ENCODE measurements around the gene DOCK4.

The DOCK4 gene

DNA sequence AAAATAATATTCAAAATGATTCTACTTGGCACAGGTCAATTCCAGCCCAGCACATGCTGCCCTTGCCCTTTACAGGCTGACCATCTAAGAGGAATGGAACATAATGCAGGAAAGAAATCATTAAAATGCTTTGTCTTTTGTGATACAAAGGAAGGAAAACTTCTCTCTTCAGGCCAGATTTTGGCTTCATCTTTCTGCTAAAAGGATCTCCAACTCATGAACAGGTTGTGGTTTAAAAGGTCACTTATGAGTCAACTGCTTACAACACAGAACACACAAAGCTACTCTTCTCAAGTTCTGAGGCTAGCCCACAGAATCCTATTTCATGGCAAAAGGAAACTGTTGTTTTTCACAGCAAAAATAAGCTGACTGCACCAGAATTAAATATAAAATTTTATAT, 197.1 kb downstream of the DOCK4 start:
- no peak for DNase-seq (ENCODE audit: low read depth)
- TF ChIP-seq, protein P1, sequence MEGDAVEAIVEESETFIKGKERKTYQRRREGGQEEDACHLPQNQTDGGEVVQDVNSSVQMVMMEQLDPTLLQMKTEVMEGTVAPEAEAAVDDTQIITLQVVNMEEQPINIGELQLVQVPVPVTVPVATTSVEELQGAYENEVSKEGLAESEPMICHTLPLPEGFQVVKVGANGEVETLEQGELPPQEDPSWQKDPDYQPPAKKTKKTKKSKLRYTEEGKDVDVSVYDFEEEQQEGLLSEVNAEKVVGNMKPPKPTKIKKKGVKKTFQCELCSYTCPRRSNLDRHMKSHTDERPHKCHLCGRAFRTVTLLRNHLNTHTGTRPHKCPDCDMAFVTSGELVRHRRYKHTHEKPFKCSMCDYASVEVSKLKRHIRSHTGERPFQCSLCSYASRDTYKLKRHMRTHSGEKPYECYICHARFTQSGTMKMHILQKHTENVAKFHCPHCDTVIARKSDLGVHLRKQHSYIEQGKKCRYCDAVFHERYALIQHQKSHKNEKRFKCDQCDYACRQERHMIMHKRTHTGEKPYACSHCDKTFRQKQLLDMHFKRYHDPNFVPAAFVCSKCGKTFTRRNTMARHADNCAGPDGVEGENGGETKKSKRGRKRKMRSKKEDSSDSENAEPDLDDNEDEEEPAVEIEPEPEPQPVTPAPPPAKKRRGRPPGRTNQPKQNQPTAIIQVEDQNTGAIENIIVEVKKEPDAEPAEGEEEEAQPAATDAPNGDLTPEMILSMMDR (IDR thresholded peaks at IDR 0.05; ENCODE audit: low read depth, low read length, missing control alignments): no peak
- no peak overlapping the region for H3K4me3 ChIP-seq (ENCODE audit: low read depth, low read length)

DNA sequence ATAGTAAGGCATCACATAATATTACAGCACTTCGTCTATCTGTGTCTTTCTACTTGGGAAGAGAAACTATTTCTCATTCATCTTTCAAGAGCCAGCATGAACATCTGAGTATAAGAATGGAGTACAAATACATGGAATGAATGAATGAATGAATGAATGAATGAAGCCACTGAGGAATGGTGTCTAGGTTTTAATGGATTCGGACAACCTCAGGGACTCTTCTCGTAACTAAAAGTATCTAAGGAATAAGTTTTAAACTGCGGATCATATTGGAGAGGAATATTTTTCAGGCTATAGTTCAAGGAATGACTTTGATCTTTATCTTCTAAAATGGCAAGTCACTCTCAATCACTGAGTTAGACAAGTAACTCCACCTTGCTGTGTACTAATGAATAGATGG, 199.0 kb downstream of the DOCK4 start:
- H3K4me3 ChIP-seq (ENCODE audit: low read depth, low read length): no peak overlapping the region
- no peak for DNase-seq (ENCODE audit: low read depth)
- TF ChIP-seq, protein P1 (IDR thresholded peaks at IDR 0.05; ENCODE audit: low read depth, low read length, missing control alignments): no peak

DNA sequence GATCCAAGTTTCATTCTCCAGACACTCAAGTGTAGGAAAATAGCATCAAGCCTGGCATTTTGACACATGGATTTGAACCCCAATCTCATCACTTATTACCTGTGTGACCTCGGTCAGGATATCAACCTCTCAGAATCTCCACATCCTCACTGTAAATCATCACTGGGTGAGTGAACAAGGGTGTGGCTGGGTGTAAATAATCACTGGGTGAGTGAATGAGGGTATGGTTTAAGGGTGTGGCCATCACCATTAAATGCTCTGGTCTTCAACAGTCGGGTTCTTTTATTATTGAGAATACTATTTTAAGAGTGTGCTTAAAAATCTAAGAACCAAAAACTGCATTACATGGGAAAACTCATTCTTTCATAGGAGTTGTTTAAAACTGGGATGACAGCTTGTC, 200.1 kb downstream of the DOCK4 start:
- H3K4me3 ChIP-seq (ENCODE audit: low read depth, low read length): no peak overlapping the region
- DNase-seq (ENCODE audit: low read depth): no peak
- TF ChIP-seq, protein P1 (IDR thresholded peaks at IDR 0.05; ENCODE audit: low read depth, low read length, missing control alignments): no peak

DNA sequence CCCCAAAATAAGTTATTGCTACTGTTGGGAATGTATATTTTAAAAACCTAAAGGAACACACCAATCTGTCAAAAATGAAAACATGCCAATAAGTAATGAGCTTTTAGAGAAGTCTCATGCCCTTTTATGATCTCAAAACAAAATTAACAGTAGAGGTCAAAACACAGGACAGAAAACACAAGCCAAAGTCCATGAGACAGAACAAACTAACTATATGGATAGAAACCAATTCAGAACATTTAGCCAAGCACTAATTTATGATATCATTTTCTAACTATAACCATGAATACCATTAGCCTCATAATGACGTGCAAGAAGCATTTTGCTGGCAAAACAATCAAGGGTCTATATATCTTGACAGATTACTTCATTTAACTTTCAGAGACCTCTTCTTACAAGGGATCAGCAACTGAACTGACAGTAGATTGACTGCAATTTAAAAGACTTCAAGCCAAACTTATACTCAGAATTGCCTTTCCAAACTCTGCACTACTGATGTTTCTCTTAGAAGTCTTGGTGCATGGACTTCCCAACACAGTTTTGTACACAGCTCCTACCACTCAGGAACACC, 200.9 kb downstream of the DOCK4 start:
- no peak for DNase-seq (ENCODE audit: low read depth)
- TF ChIP-seq, protein P1 (IDR thresholded peaks at IDR 0.05; ENCODE audit: low read depth, low read length, missing control alignments): no peak
- H3K4me3 ChIP-seq (ENCODE audit: low read depth, low read length): no peak overlapping the region

DNA sequence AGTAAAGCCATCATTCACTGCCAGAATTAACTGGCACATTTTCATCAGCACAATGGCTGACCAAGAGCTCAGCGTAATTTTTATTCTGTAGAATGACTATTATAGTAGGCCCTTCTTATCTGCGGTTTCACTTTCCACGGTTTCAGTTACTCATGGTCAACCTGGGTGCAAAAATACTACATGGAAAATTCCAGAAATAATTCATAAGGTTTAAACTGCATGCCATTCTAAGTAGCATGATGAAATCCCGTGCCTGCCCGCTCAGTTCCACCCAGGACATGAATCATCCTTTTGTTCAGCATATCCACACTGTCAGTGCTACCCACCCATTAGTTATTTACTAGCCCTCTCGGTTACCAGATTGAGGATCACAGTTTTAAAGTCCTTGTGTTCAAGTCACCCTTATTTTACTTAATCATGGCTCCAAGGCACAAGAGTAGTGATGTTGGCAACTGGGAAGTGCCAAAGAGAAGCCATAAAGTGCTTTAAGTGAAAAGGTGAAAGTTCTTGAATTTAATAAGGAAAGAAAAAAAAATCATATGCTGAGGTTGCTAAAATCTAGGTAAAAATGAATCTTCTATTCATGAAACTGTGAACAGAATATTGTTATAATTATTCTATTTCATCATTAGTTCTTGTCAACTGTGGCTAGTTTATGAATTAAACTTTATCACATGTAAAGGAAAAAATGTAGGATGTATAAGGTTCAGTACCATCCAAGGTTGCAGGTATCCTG, 204.9 kb downstream of the DOCK4 start:
- TF ChIP-seq, protein P1 (IDR thresholded peaks at IDR 0.05; ENCODE audit: low read depth, low read length, missing control alignments): no peak
- no peak overlapping the region for H3K4me3 ChIP-seq (ENCODE audit: low read depth, low read length)

DNA sequence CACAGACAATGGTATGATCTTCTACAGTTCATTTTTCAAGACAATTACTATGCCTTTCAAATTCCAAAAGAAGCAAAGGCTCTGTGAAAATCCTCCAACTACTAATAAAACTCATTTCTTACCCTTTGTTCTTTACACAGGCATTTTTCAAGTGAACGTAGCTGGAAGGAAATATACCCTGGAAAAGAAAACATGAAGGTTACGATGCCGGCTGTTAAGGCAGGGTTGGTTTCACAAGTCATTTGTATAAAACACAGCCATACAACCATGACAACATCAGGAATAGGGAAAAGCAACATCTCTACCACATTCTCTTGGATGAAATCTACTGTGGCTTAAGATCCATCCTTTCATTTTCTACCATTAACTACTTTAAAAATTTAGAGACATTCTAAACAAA, 207.9 kb downstream of the DOCK4 start:
- H3K4me3 ChIP-seq (ENCODE audit: low read depth, low read length): no peak overlapping the region
- TF ChIP-seq, protein P1 (IDR thresholded peaks at IDR 0.05; ENCODE audit: low read depth, low read length, missing control alignments): no peak

More for the DNA sequence above, 204.9 kb downstream of the DOCK4 start:
- DNase-seq (ENCODE audit: low read depth): no peak

DNA sequence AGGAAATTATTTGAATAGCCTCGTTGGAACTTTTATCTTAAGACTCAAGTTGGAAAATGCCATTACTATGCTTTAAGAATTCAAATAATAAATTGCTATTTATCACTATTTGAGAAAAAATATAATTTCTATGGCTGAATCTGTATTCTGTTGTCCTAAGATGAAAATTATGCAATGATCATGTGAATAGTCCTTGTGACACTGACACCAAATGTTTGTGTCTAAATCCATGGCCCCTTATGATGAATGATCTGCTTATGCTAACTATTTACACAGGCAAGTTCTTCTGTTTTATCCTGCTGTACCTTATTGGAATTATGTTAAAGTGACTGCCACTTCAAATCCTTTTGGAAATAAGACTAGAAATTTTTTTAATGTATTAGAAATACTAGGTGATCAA, 208.7 kb downstream of the DOCK4 start:
- DNase-seq (ENCODE audit: low read depth): no peak
- TF ChIP-seq, protein P1 (IDR thresholded peaks at IDR 0.05; ENCODE audit: low read depth, low read length, missing control alignments): no peak
- no peak overlapping the region for H3K4me3 ChIP-seq (ENCODE audit: low read depth, low read length)

More for the DNA sequence above, 207.9 kb downstream of the DOCK4 start:
- DNase-seq (ENCODE audit: low read depth): no peak
